K562 treated with DMSO at 1 percent for 4 hours (cell line): ENCODE data around the gene INPP4B. TPM values are rescaled to one million over a fixed set of nuclear protein-coding genes. Genes with fewer than 3 reads are reported as not detected.

Experiments
- total RNA-seq: library from RNA; unstranded; fragments of 300-600 nt; gene quantifications from 2 replicates; pipeline ENCODE4 v1.2.3, GENCODE V29; 2022; ENCODE audit not compliant: insufficient read depth

Gene INPP4B
- total RNA-seq, result not detected in 2 replicates

GRCh38 chr4:142846108-142846728 lies at the start of gene INPP4B:
TSS of gene INPP4B (minus strand) at chr4:142846301.

